B cell (primary cell): ENCODE data around the gene SKAP1.
"Not testable (repeated sequence)": the region's sequence is repeated elsewhere in the genome, so short reads cannot be mapped to it uniquely, and the experiment has no call there.

Experiments
- CTCF ChIP-seq: fragments of 200-600 bp; IDR thresholded peaks from one replicate; pipeline ENCODE4 v1.8.0; 2022; ENCODE audit warnings: antibody characterized with exemption, mild to moderate bottlenecking
- EZH2 ChIP-seq: IDR thresholded peaks from 2 replicates; pipeline ENCODE4 v1.6.1; 2012; ENCODE audit warnings: borderline replicate concordance, low read depth, mild to moderate bottlenecking, moderate library complexity, low read length; ENCODE audit not compliant: insufficient read depth, poor library complexity, severe bottlenecking

GRCh38 chr17:48207036-48207435, 223.0 kb downstream of the SKAP1 start:
- not testable (repeated sequence) for TF ChIP-seq CTCF, EZH2
